ENCODE measurements around the gene CCDC3.

CCDC3 gene

GRCh38 chr10:12966067-12966466 is 35.4 kb downstream of the CCDC3 start:
- no peak for DNase-seq
- no peaks in the 10 kb centered on the region for H3K36me3 ChIP-seq (replicated peaks; ENCODE audit: insufficient read depth, low read length)
- no peaks in the 10 kb centered on the region for H4K20me1 ChIP-seq (ENCODE audit: insufficient read depth, low read length)
- no peaks in the 10 kb centered on the region for H3K27me3 ChIP-seq (replicated peaks; ENCODE audit: insufficient read depth, low read length)
- no peaks in the 10 kb centered on the region for H3F3A ChIP-seq (ENCODE audit: insufficient read depth, low read length)
- H2AFZ ChIP-seq (ENCODE audit: low read length): no peak overlapping the region
- no peaks in the 10 kb centered on the region for H3K4me1 ChIP-seq (ENCODE audit: low read length)
- no peaks in the 10 kb centered on the region for H3K9me2 ChIP-seq (replicated peaks; ENCODE audit: insufficient read depth, low read length)
- TF ChIP-seq EZH2phosphoT487 (IDR thresholded peaks at IDR 0.05; ENCODE audit: low read length) (no peak), EZH2 (optimal IDR thresholded peaks at IDR 0.05; ENCODE audit: low read depth, low read length) (no peak), CTCF (IDR thresholded peaks at IDR 0.05; ENCODE audit: low read length) (no peak)
- H3K9me3 ChIP-seq (replicated peaks; ENCODE audit: insufficient read depth, low read length): no peaks in the 10 kb centered on the region
- H3K79me2 ChIP-seq (ENCODE audit: low read length): no peaks in the 10 kb centered on the region
- no peak overlapping the region for H3K27ac ChIP-seq (ENCODE audit: low read length)
- no peak overlapping the region for H3K4me3 ChIP-seq (ENCODE audit: low read length)
- H3K9ac ChIP-seq (ENCODE audit: low read length): no peak overlapping the region
- no peak overlapping the region for H3K4me2 ChIP-seq (ENCODE audit: low read depth, low read length)

DNA sequence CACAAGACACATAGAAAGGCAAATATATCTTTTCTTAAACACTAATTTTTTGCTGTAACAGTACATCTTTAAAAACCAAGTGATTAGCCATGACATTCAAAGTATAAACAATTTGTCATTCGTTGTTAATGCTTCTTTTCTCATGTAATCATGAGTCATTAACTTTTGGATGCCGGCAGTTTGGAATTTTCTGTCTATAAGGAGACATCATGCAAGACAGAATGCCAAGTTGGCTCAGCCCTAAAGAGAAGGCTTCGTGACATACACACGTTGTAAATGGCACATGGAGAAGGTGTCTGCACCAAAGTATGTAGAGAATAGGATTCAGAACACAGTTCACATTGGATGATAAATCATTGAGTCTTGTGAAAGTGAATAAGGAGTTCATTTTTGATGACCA is 35.9 kb downstream of the CCDC3 start:
- no peaks in the 10 kb centered on the region for H4K20me1 ChIP-seq (ENCODE audit: insufficient read depth, low read length)
- no peak for TF ChIP-seq EZH2 (optimal IDR thresholded peaks at IDR 0.05; ENCODE audit: low read depth, low read length)
- no peak for TF ChIP-seq EZH2phosphoT487 (IDR thresholded peaks at IDR 0.05; ENCODE audit: low read length)
- TF ChIP-seq CTCF (IDR thresholded peaks at IDR 0.05; ENCODE audit: low read length): no peak

GRCh38 chr10:12962556-12962955 is 39.0 kb downstream of the CCDC3 start:
- DNase-seq: no peak
- Histone ChIP-seq H3F3A (ENCODE audit: insufficient read depth, low read length) (no peaks in the 10 kb centered on the region), H3K9ac (ENCODE audit: low read length) (no peak overlapping the region), H4K20me1 (ENCODE audit: insufficient read depth, low read length) (no peaks in the 10 kb centered on the region), H3K27me3 (replicated peaks; ENCODE audit: insufficient read depth, low read length) (no peaks in the 10 kb centered on the region), H2AFZ (ENCODE audit: low read length) (no peak overlapping the region), H3K36me3 (replicated peaks; ENCODE audit: insufficient read depth, low read length) (no peaks in the 10 kb centered on the region), H3K4me1 (ENCODE audit: low read length) (no peaks in the 10 kb centered on the region), H3K27ac (ENCODE audit: low read length) (no peak overlapping the region), H3K4me2 (ENCODE audit: low read depth, low read length) (no peak overlapping the region), H3K79me2 (ENCODE audit: low read length) (no peaks in the 10 kb centered on the region), H3K9me3 (replicated peaks; ENCODE audit: insufficient read depth, low read length) (no peaks in the 10 kb centered on the region), H3K9me2 (replicated peaks; ENCODE audit: insufficient read depth, low read length) (no peaks in the 10 kb centered on the region), H3K4me3 (ENCODE audit: low read length) (no peak overlapping the region)
- TF ChIP-seq EZH2phosphoT487 (IDR thresholded peaks at IDR 0.05; ENCODE audit: low read length) (no peak), EZH2 (optimal IDR thresholded peaks at IDR 0.05; ENCODE audit: low read depth, low read length) (no peak), CTCF (IDR thresholded peaks at IDR 0.05; ENCODE audit: low read length) (no peak)

More for the DNA sequence above, 35.9 kb downstream of the CCDC3 start:
- H3F3A ChIP-seq (ENCODE audit: insufficient read depth, low read length): no peaks in the 10 kb centered on the region
- H3K9me2 ChIP-seq (replicated peaks; ENCODE audit: insufficient read depth, low read length): no peaks in the 10 kb centered on the region
- no peak overlapping the region for H3K27ac ChIP-seq (ENCODE audit: low read length)
- H3K36me3 ChIP-seq (replicated peaks; ENCODE audit: insufficient read depth, low read length): no peaks in the 10 kb centered on the region
- H3K27me3 ChIP-seq (replicated peaks; ENCODE audit: insufficient read depth, low read length): no peaks in the 10 kb centered on the region
- no peaks in the 10 kb centered on the region for H3K4me1 ChIP-seq (ENCODE audit: low read length)
- no peak for DNase-seq
- no peaks in the 10 kb centered on the region for H3K79me2 ChIP-seq (ENCODE audit: low read length)
- H3K9me3 ChIP-seq (replicated peaks; ENCODE audit: insufficient read depth, low read length): no peaks in the 10 kb centered on the region
- H3K9ac ChIP-seq (ENCODE audit: low read length): no peak overlapping the region
- no peak overlapping the region for H2AFZ ChIP-seq (ENCODE audit: low read length)
- H3K4me3 ChIP-seq (ENCODE audit: low read length): no peak overlapping the region
- H3K4me2 ChIP-seq (ENCODE audit: low read depth, low read length): no peak overlapping the region
